GM12874 (cell line): Measurements from ENCODE around the gene LHB.

ENCODE experiments used
- CTCF ChIP-seq: IDR thresholded peaks from 2 replicates; pipeline ENCODE4 v1.5.1; 2011; ENCODE audit warnings: low read depth, mild to moderate bottlenecking, control low read depth, low read length, moderate library complexity; ENCODE audit not compliant: insufficient read depth

Gene LHB

GRCh38 chr19:49006905-49007304 is 10.0 kb downstream of the LHB start:
- no peak for TF ChIP-seq CTCF

- TF ChIP-seq CTCF: no peak
Measured at GRCh38 chr19:49004964-49005614, 11.8 kb downstream of the LHB start.

- TF ChIP-seq CTCF: no peak
Measured at GRCh38 chr19:49004133-49004532, 12.8 kb downstream of the LHB start.

GRCh38 chr19:48999481-49000325 is 17.2 kb downstream of the LHB start:
- peak; percentile 82 for TF ChIP-seq CTCF

- TF ChIP-seq CTCF: peak; percentile 66
Measured at GRCh38 chr19:48997972-48998371, 18.9 kb downstream of the LHB start.

GRCh38 chr19:48994035-48994386 is 22.9 kb downstream of the LHB start:
- no peak for TF ChIP-seq CTCF

- peak; percentile 99 for TF ChIP-seq CTCF
Measured at GRCh38 chr19:48993175-48994034, 23.5 kb downstream of the LHB start, which contains the start of the genes GYS1 and RUVBL2. Gene GYS1 (minus strand): TSS chr19:48993309. CDS start chr19:48993112, 197 bp downstream. Gene RUVBL2 (plus strand): TSS chr19:48993887. CDS start chr19:48993912, 25 bp downstream.
